Mesangial cell (primary cell): Measurements from ENCODE around the gene KRTAP12-2. TPM values are rescaled to one million over a fixed set of nuclear protein-coding genes. Genes with fewer than 3 reads are reported as not detected.

ENCODE experiments used
- total RNA-seq: library from RNA; depleted of rRNA; stranded (reverse); fragments of >200 nt; gene quantifications from 2 replicates; pipeline ENCODE4 v1.2.3, GENCODE V29; 2015

The KRTAP12-2 gene
- not detected in 2 replicates for total RNA-seq

GRCh38 chr21:44666401-44667320 lies at the start of gene KRTAP12-2:
TSS of gene KRTAP12-2 (minus strand) at chr21:44666927. CDS start at chr21:44666886, 41 bp downstream.

DNA sequence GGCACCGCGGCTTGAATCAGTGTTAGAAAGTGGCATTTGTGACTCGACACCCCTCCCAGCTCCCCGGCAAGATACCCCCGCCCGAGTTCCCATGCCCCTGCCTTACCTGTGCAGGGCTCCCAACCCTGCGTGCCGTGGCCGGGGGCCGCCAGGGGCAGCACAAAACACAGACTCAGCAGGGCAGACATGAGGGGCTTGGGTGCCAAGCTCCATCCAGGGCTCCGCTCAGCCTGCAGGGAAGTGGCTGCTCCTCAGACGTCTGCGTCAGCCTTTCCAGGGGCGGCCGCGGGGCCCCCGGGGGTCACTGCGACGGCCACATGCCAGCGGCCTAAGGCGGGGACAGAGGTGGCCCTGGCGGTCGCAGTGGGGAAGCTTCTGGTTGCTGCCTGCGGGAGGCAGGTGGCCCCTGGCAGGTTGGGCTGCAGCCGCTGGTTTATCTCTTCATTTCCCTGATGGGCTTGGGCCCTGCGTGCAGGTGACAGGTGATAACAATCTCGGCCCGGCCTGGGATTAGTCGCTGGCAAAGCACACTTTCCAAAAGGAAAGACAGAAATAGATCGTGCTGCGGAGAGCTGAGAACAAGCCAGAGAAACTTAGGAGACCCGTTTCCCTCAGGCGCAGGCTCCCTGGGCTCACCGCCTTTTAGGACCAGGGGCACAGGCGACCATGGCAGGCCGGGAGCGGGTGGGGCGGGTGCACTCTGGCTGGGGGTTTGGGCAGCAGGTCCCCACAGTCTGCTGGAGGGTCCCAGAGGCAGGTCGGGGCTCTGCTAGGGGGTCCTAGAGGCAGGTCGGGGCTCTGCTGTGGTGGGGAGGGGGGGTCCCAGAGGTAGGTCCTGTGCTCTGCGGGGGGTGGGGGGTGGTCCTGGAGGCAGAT lies 44.8 kb upstream of the KRTAP12-2 start, which contains the start of gene TSPEAR:
TSS of gene TSPEAR (minus strand) at position 246 of the 876 bp plus-strand sequence. CDS start at position 188, 58 bp downstream.

DNA sequence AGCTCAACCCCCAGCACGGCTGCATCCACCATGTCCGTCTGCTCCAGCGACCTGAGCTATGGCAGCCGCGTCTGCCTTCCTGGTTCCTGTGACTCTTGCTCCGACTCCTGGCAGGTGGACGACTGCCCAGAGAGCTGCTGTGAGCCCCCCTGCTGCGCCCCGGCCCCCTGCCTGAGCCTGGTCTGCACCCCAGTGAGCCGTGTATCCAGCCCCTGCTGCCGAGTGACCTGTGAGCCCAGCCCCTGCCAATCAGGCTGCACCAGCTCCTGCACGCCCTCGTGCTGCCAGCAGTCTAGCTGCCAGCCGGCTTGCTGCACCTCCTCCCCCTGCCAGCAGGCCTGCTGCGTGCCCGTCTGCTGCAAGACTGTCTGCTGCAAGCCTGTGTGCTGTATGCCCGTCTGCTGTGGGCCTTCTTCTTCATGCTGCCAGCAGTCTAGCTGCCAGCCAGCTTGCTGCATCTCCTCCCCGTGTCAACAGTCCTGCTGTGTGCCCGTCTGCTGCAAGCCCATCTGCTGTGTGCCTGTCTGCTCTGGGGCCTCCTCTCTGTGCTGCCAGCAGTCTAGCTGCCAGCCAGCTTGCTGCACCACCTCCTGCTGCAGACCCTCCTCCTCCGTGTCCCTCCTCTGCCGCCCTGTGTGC lies 30.6 kb upstream of the KRTAP12-2 start, which contains the start of gene KRTAP10-12:
TSS of gene KRTAP10-12 (plus strand) at position 1 of the 639 bp plus-strand sequence. CDS start at position 31, 30 bp downstream.

DNA sequence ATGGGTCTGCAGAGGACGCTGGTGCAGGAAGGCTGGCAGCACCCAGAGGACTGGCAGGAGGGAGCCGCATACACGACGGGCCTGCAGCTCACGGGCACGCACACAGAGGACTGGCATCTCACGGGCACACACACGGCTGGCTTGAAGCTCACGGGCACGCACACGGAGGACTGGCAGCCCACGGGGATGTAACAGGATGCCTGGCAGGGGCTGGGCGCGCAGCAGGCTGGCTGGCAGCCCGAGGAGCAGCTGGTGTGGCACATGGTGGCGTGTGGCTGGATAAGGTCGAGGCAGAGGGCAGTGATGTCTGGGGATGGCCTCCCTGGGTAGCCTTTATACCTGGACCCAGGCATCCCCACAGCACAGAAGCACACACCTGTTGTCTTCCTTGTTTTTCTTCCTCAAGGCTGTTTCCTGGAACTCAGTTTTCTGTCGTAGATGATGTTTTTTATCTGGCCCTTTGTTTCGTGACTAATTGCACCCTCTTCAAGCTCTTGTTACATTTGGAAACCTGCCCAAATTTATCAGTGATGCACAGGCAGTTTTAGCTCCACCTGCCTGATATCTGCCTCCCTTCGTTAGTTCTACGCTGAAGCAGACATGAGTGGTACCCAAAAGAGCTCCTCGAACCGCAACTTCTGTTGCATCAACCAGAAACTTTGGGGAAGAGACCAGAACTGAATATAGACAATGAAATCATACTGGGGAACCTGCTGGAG lies 15.3 kb upstream of the KRTAP12-2 start, which contains the start of gene KRTAP12-1:
TSS of gene KRTAP12-1 (minus strand) at position 303 of the 719 bp plus-strand sequence. CDS start at position 263, 40 bp downstream.

DNA sequence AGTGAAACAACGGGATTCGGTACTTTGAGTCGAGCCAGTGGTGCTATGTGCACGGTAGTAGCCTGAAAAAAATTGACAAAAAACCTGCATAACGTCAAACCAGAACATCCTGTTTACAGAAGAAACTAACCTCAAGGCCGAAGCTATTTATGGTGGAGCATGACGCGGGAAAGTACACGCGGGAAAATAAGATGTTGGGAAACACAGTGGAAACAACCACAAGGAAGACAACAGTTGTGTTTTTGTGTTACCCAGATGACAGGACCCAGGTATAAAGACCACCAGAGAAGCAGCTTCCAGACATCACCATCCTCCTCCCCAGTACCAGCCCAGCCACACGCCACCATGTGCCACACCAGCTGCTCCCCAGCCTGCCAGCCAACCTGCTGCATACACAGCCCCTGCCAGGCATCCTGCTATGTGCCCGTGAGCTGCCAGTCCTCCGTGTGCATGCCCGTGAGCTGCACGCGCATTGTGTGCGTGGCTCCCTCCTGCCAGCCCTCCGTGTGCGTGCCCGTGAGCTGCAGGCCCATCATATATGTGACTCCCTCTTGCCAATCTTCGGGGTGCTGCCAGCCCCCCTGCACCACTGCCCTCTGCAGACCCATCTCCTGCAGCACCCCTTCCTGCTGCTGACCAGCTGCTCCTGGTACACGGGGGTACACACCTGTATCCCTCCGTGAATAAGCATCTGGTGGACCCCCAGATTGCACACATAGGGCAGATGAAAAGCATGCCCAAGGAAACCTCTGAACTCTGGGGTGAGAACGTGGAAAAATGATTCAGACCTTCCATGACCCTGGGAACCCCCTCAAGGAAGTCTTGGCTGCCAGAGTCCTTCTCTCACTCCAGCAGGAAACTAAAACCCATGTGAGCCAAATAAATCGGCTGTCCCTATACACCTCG lies 8.8 kb downstream of the KRTAP12-2 start, which contains the start of gene KRTAP12-3:
TSS of gene KRTAP12-3 (plus strand) at position 298 of the 906 bp plus-strand sequence. CDS start at position 346, 48 bp downstream.

GRCh38 chr21:44654576-44655175 lies 12.1 kb downstream of the KRTAP12-2 start, which contains the start of gene KRTAP12-4:
TSS of gene KRTAP12-4 (minus strand) at chr21:44654659. CDS start at chr21:44654614, 45 bp downstream.

GRCh38 chr21:44646366-44647221 lies 20.1 kb downstream of the KRTAP12-2 start, which contains the start of gene KRTAP10-11:
TSS of gene KRTAP10-11 (plus strand) at chr21:44646414. CDS start at chr21:44646459, 45 bp downstream.

GRCh38 chr21:44637018-44637850 lies 29.5 kb downstream of the KRTAP12-2 start, which contains the start of gene KRTAP10-10:
TSS of gene KRTAP10-10 (plus strand) at chr21:44637356. CDS start at chr21:44637418, 62 bp downstream.

GRCh38 chr21:44626673-44627143 lies 40.0 kb downstream of the KRTAP12-2 start, which contains the start of gene KRTAP10-9:
TSS of gene KRTAP10-9 (plus strand) at chr21:44627093. CDS start at chr21:44627172, 79 bp downstream.

Other genes with a start within 250 kb of the KRTAP12-2 start
- gene LRRC3, start 211.4 kb downstream of the KRTAP12-2 start, total RNA-seq: 2.9 and 3.5 TPM in 2 replicates
- not detected in 2 replicates for gene KRTAP10-1, start 126.7 kb downstream of the KRTAP12-2 start, total RNA-seq
- not detected in 2 replicates for gene KRTAP10-2, start 115.4 kb downstream of the KRTAP12-2 start, total RNA-seq
- gene KRTAP10-3, start 108.1 kb downstream of the KRTAP12-2 start, total RNA-seq: not detected in 2 replicates
- not detected in 2 replicates for gene KRTAP10-4, start 93.2 kb downstream of the KRTAP12-2 start, total RNA-seq
- gene KRTAP10-5, start 86.3 kb downstream of the KRTAP12-2 start, total RNA-seq: not detected in 2 replicates
- not detected in 2 replicates for gene KRTAP10-6, start 74.4 kb downstream of the KRTAP12-2 start, total RNA-seq
- not detected in 2 replicates for gene KRTAP10-7, start 66.3 kb downstream of the KRTAP12-2 start, total RNA-seq
- gene KRTAP10-8, start 54.8 kb downstream of the KRTAP12-2 start, total RNA-seq: not detected in 2 replicates
- not detected in 2 replicates for gene KRTAP10-9, start 39.8 kb downstream of the KRTAP12-2 start, total RNA-seq
- not detected in 2 replicates for gene KRTAP10-10, start 29.6 kb downstream of the KRTAP12-2 start, total RNA-seq
- gene KRTAP10-11, start 20.5 kb downstream of the KRTAP12-2 start, total RNA-seq: not detected in 2 replicates
- gene KRTAP12-4, start 12.3 kb downstream of the KRTAP12-2 start, total RNA-seq: not detected in 2 replicates
- gene KRTAP12-3, start 9.0 kb downstream of the KRTAP12-2 start, total RNA-seq: not detected in 2 replicates
- gene KRTAP12-1, start 15.2 kb upstream of the KRTAP12-2 start, total RNA-seq: not detected in 2 replicates
- not detected in 2 replicates for gene KRTAP10-12, start 30.2 kb upstream of the KRTAP12-2 start, total RNA-seq
- not detected in 2 replicates for gene TSPEAR, start 44.6 kb upstream of the KRTAP12-2 start, total RNA-seq
- gene UBE2G2, start 134.9 kb upstream of the KRTAP12-2 start, total RNA-seq: 32.1 and 38.8 TPM in 2 replicates
- gene SUMO3, start 151.1 kb upstream of the KRTAP12-2 start, total RNA-seq: 51.8 and 69.6 TPM in 2 replicates
- 213 and 304 TPM in 2 replicates for gene PTTG1IP, start 206.8 kb upstream of the KRTAP12-2 start, total RNA-seq